Stimulated activated CD8-positive, alpha-beta memory T cell treated with anti-CD3 and anti-CD28 coated beads, Interleukin-7, amount 100 ng/mL, for 48 hours (primary cell): ENCODE measurements around the gene PLCG2.
A peak's percentile ranks its signal among the peaks of the same experiment; 100 is the strongest.

Experiments
- DNase-seq, 2 donors: peaks; one replicate each; pipeline ENCODE4 v3.0.0-alpha.2; 2020; ENCODE audit warnings: low read depth in 1 of 2; ENCODE audit errors: extremely low read depth in 1 of 2

PLCG2 gene

DNA sequence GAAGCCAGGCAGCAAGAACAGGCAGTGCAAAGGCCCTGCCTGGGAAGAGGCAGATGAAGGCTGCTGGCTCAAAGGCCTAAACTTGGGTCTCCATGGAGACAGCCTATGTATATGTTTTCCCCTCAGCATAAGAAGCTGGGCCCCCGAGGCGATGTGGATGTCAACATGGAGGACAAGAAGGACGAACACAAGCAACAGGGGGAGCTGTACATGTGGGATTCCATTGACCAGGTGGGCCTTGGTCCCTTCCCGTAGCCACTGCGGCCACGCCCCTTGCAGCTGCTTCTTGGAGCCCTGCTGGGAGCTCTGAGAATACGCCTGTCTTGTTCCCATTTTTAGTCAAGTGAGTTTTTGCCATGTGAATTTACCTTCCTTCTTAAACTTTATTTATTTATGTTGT lies 126.2 kb downstream of the PLCG2 start:
- DNase-seq = no peak

DNA sequence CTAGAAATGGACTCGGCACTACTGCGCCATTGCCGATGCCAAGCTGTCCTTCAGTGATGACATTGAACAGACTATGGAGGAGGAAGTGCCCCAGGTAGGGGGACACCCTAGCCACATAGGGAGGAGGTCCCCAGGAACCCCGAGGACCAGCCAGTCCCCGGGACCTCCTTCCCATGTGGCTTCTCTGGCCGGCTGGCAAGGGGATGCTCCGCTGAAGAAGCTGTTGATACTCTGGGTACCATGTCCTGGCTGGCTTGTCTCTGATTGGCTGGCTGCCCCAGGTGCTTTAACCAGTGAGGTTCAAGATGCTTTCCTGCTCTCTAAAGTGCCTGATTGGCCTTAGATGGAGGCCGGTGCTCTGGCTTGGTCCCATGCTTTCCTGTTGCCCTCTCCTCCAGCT lies 128.6 kb downstream of the PLCG2 start:
- DNase-seq = no peak

- no peak for DNase-seq
Measured at GRCh38 chr16:81908466-81909262, 129.6 kb downstream of the PLCG2 start.

DNA sequence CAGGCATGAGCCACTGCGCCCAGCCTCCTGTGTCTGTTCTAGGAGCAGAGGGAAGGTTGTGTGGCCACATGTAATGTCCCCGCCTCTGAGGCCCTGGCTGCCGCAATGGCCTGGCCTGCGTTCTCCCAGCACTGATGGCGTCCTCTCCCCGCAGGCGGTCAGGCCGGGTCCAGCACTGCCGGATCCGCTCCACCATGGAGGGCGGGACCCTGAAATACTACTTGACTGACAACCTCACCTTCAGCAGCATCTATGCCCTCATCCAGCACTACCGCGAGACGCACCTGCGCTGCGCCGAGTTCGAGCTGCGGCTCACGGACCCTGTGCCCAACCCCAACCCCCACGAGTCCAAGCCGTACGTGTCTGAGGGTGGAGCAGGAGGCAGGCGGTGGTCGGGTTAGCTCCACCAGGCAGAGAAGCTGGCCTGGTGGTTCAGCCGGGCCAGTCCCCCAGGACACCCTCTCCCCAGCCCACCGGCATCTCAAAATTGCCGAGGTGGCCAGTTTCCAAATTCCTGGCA lies 131.3 kb downstream of the PLCG2 start:
- DNase-seq = no peak

DNA sequence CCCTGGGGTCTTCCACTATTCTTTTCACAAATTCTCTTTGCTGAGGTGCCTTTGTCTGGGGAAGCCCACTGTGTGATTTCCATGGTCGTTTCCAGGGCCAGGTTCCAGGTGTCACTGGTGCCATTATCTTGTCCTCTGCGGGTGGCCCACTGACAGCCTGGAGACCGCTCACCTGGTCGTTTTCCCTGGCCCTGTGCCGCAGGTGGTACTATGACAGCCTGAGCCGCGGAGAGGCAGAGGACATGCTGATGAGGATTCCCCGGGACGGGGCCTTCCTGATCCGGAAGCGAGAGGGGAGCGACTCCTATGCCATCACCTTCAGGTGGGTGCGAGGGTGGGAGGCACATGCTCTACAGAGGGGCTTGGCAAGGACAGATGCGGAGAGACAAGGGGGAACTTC lies 133.3 kb downstream of the PLCG2 start:
- DNase-seq = no peak

GRCh38 chr16:81913222-81913621 lies 134.1 kb downstream of the PLCG2 start:
- no peak for DNase-seq

- no peak for DNase-seq
Measured at GRCh38 chr16:81917375-81917774, 138.3 kb downstream of the PLCG2 start.

DNA sequence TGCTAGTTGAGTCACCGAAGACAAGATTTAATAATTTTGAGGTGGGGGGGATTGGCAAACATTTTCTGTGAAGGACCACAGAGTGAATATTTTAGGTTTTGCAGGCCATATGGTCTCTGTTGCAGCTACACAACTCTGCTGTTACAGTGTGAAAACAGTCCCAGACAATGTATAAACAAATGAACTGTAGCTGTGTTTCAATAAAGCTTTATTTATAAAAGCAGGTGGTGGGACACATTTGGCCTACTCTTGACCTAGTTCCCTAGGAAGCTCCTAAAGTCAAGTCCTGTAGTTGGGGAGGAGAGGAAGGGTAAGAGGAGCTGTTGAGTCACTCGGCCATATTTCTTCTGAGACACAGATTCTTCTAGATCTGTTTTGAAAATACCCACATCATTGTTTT lies 139.8 kb downstream of the PLCG2 start:
- no peak for DNase-seq

- DNase-seq = no peak
Measured at GRCh38 chr16:81920498-81920897, 141.4 kb downstream of the PLCG2 start.

- DNase-seq = no peak
Measured at GRCh38 chr16:81921085-81921814, 142.2 kb downstream of the PLCG2 start.

GRCh38 chr16:81921843-81922584 lies 142.9 kb downstream of the PLCG2 start:
- no peak for DNase-seq

DNA sequence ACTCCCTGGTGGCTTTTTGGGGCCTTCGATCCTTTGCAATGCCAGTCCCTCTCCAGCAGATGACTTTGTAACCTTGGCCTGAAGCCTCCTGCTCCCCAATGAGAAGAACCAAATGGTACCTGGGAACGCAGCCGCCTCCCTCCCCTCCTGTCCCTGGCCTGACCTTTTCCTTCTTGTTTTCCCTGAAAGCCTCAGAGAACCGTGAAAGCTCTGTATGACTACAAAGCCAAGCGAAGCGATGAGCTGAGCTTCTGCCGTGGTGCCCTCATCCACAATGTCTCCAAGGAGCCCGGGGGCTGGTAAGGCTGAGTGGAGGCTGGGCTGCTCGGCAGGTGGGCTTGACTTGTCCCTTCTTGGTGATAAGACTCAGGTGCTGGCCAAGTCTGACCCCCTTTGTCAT lies 144.2 kb downstream of the PLCG2 start:
- DNase-seq = no peak

DNA sequence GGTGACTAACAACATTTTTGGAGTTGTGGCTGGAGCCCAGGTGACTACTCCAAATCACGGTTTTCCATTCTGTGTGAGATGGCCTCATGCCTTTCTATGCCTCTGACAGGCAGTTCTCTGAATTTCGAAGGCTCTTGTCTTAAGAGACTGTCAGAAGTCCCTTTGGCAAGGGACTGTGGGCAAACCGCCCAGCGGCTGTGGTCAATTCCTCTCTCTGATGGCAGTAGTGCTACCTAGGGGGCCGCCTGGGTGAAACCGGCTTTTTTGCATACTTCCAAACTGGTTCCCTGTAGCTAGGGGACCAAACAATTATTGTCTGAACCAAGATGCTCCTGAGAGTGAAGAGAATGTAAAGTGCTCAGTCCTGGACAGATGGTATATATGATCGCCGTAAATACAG lies 145.9 kb downstream of the PLCG2 start:
- DNase-seq = no peak

DNA sequence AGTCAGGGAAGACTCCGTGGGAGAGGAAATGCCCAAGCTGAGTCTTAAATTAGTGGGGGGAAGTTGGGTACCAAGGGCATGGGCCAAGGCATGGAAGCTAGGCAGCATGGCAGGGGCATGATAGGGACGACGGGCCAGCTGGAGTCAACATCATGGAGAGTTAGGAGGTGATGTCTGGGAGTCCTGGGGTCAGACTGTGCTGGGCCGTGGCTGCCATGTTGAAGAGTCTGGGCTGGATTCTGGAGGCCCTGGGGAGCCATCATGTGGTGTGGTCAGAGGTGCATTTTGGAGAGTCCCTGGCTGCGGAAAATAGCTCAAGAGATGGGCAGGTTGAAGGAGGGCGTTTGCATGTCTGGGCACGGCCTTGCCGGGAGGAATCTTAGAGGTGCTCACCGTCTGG lies 146.9 kb downstream of the PLCG2 start:
- no peak for DNase-seq

GRCh38 chr16:81927561-81928185 lies 148.6 kb downstream of the PLCG2 start:
- DNase-seq = no peak

DNA sequence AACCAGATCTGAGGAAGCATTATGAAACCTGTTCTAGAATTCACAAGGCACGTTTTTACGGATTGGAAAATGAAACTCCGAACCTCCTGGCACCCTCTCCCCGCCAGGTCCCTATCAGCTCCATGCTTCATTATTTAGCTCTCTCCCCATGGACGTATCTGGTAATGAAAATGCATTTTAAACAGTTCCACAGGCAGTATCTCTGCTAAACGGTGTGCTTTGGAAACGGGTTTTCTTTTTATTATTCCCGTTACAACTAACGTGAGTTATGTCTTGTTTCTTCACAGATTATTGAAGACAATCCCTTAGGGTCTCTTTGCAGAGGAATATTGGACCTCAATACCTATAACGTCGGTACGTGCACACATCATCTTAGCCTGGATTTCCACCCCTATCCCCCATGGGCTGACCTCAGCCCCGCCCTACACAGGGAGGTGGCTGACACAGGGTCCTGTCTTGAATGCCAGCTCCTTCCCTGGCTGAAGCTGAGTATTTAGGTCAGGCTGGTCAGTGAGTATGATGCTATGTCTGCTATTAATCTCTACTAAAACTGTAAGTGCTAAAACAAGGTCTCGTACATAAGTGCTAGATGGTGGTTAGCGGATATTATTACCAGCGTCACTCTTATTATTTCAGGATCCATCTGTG lies 149.3 kb downstream of the PLCG2 start:
- no peak for DNase-seq

- DNase-seq = peak; percentile 2
Measured at GRCh38 chr16:81928975-81929374, 149.9 kb downstream of the PLCG2 start.

GRCh38 chr16:81929841-81930240 lies 150.8 kb downstream of the PLCG2 start:
- no peak for DNase-seq

DNA sequence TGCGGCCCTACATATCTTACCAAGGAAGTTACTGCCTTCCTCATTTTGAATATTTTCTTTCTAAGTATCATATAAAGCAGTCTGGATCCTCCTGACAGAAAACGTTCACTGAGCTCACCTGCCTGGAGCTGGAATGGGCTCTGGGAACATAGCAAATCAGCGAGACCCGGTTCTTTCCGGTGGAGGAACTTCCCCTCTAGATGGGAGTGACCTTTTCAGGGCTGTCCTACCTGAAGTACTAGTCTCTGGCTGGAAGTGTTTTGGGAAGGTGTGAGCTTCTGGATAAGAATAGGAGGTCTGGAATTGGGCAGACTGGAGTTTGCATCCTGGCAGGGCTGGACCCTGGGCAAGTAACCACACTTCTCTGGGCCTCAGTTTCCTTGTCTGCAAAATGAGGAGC lies 152.8 kb downstream of the PLCG2 start:
- DNase-seq = no peak

DNA sequence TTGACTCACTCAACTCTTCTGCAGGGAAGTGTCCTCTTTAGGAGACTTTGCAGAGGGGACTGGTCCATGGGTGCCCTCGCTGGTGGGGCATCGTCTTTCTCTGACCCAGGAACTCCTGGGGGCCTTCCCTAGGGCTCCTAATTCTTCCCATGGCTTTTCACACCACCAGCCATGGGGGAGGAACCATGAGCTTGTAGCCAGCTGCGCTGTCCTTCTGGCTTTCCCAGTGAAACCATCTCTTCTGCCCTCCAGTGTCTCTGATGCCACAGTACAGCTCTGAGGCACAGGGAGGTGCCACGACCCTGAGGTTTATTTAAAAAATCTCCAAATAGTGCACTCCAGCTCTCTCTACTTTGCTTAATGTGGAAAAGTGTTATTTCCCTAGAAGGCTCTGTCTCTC lies 153.6 kb downstream of the PLCG2 start:
- no peak for DNase-seq

- no peak for DNase-seq
Measured at GRCh38 chr16:81933361-81933760, 154.3 kb downstream of the PLCG2 start.
